ENCODE measurements around the gene RPRD2. TPM values are rescaled to one million over a fixed set of nuclear protein-coding genes. Genes with fewer than 3 reads are reported as not detected.
A peak's percentile ranks its signal among the peaks of the same experiment; 100 is the strongest.

The RPRD2 gene
- total RNA-seq, 1 experiment from 2014 or later, result 7.1 TPM

DNA sequence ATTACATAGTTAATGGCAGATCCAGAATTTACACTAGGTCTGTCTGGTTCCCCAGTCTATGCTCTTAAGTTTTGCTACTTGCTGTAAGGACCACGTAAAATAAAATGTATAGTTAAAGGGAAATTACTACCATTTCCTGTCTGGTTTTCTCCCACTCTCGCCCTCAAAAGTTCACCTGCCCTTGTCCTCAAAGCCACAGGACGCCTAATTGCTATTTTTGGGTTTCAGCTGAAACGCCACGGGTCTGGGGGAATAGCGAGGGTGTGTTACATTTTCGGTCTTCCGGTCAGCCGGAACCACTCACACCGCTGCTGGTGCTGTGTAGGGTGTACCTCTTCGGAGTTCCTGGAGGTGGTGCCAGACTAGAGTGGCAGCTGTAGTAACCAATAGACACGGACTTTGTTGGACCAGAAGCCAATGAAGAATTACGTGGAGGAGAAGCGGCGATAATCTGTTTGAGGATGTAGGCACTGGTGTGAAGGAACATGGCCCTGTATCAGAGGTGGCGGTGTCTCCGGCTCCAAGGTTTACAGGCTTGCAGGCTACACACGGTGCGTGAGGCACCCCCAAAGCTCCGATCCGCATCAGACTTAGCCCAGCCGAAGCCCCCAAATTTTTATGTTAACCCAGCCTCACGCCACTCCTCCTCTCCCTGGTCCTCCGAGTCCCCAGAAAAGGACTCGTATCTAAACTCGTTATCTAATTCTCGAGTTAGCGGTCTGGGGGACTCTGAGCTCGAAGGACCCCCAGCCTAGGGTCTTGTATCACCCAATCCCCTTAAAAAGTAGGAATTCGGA lies 123.2 kb downstream of the RPRD2 start, which contains the start of gene TARS2:
TSS of gene TARS2 (plus strand) at position 454 of the 797 bp plus-strand sequence. CDS start at position 486, 32 bp downstream.
- in situ Hi-C loops (cut with HindIII; ENCODE audit: low pct_unique_long_range_greater_than_20kb, low sequenced_read_pairs), result no loop called here
- DNase-seq (ENCODE audit: low read depth, low spot score), result peak; percentile 100

DNA sequence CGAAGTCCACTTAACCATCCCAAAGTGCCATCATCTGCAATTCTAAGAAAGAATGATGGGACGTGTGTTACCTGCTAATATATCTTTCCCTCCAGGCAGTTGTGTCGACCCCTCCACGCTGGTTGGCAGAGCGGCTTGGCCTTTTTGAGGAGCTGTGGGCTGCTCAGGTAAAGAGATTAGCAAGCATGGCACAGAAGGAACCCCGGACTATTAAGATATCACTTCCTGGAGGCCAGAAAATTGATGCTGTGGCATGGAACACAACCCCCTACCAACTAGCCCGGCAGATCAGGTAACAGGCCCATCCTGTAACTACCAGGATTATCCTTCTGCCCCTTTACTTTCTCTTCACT lies 123.8 kb downstream of the RPRD2 start:
- DNase-seq (ENCODE audit: low read depth, low spot score), result no peak
- in situ Hi-C loops (cut with HindIII; ENCODE audit: low pct_unique_long_range_greater_than_20kb, low sequenced_read_pairs), result no loop called here

- DNase-seq (ENCODE audit: low read depth, low spot score), result no peak
- in situ Hi-C loops (cut with HindIII; ENCODE audit: low pct_unique_long_range_greater_than_20kb, low sequenced_read_pairs), result no loop called here
These were observed 129.2 kb downstream of the RPRD2 start for GRCh38 chr1:150493175-150493574.

- DNase-seq (ENCODE audit: low read depth, low spot score), result no peak
- in situ Hi-C loops (cut with HindIII; ENCODE audit: low pct_unique_long_range_greater_than_20kb, low sequenced_read_pairs), result no loop called here
These were observed 134.4 kb downstream of the RPRD2 start for GRCh38 chr1:150498342-150498741.

DNA sequence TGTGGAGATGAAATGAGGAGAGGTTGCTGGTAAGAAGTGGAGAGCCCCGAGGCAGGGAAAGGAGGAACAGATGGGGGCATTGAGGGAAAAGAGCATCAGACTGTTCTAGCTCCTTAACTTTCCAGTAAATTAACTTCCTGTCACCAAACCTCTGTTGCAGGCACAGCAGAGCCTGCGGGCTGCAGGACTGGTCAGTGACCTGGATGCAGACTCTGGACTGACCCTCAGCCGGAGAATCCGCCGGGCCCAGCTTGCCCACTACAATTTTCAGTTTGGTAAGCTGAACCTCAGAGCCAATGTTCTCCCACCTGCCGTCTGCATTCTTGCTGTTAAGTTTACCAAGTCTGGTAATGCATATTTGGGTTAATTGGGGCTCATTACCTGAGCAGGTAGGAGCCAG lies 141.5 kb downstream of the RPRD2 start:
- in situ Hi-C loops (cut with HindIII; ENCODE audit: low pct_unique_long_range_greater_than_20kb, low sequenced_read_pairs), result no loop called here
- DNase-seq (ENCODE audit: low read depth, low spot score), result no peak

GRCh38 chr1:150507912-150508864 lies 144.2 kb downstream of the RPRD2 start, which contains the start of gene ECM1:
ECM1 (plus strand) TSS chr1:150508109; CDS start chr1:150508210, 101 bp downstream.
- in situ Hi-C loops (cut with HindIII; ENCODE audit: low pct_unique_long_range_greater_than_20kb, low sequenced_read_pairs), result no loop called here
- DNase-seq (ENCODE audit: low read depth, low spot score), result peak; percentile 91

DNA sequence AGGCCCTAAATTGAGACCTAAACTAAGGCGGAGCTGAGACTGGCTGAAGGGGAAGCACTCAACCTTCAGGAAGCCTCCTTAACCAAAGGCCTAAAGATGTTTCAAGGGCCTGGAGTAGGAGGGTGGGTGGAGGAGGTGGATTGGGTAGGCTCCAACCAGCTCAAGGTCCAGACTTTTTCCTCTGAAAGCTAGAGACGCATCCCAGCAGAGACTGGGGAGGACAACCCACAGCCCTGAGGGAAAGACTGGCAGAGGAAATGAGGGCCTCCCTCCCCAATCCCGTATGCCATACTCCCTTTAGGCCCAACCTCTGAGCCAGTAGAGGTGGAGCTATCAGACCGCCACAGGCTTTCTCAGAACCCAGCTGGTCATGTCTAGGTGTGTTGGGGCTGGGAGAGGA lies 145.0 kb downstream of the RPRD2 start:
- no peak for DNase-seq (ENCODE audit: low read depth, low spot score)
- in situ Hi-C loops (cut with HindIII; ENCODE audit: low pct_unique_long_range_greater_than_20kb, low sequenced_read_pairs), result no loop called here

DNA sequence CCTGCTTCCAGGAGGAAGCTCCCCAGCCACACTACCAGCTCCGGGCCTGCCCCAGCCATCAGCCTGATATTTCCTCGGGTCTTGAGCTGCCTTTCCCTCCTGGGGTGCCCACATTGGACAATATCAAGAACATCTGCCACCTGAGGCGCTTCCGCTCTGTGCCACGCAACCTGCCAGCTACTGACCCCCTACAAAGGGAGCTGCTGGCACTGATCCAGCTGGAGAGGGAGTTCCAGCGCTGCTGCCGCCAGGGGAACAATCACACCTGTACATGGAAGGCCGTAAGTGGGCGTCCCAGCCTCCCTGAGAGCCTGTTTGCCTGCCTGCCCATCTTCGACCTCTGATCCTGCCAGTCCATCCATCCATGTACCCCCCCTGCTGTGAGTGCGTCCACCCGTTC lies 147.6 kb downstream of the RPRD2 start:
- in situ Hi-C loops (cut with HindIII; ENCODE audit: low pct_unique_long_range_greater_than_20kb, low sequenced_read_pairs), result no loop called here
- DNase-seq (ENCODE audit: low read depth, low spot score), result no peak

DNA sequence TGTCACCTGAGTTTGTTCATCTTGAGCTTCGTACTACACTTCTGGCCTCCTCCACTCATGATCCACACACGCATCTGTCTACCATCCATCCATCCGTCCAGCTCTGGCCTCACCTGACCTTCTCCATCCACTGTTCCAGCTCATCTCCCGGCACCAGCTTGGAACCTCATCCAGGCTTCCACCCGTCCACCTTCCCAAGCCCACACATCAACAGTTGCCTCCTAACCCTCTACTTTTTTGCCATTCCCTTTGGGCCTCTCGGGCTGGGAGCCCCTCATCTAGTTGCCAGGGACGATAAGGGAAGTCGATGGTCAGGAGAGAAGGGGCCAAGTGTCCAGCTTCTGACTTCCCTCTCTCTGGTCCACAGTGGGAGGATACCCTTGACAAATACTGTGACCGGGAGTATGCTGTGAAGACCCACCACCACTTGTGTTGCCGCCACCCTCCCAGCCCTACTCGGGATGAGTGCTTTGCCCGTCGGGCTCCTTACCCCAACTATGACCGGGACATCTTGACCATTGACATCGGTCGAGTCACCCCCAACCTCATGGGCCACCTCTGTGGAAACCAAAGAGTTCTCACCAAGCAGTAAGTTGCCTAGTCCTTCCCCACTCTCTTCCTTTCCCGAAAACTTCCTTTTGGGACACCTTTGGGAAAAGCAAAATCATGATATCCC lies 148.2 kb downstream of the RPRD2 start:
- in situ Hi-C loops (cut with HindIII; ENCODE audit: low pct_unique_long_range_greater_than_20kb, low sequenced_read_pairs), result no loop called here

GRCh38 chr1:150512846-150513245 lies 148.9 kb downstream of the RPRD2 start:
- DNase-seq (ENCODE audit: low read depth, low spot score), result no peak
- in situ Hi-C loops (cut with HindIII; ENCODE audit: low pct_unique_long_range_greater_than_20kb, low sequenced_read_pairs), result no loop called here

More for the DNA sequence above, 148.2 kb downstream of the RPRD2 start:
- no peak for DNase-seq (ENCODE audit: low read depth, low spot score)

DNA sequence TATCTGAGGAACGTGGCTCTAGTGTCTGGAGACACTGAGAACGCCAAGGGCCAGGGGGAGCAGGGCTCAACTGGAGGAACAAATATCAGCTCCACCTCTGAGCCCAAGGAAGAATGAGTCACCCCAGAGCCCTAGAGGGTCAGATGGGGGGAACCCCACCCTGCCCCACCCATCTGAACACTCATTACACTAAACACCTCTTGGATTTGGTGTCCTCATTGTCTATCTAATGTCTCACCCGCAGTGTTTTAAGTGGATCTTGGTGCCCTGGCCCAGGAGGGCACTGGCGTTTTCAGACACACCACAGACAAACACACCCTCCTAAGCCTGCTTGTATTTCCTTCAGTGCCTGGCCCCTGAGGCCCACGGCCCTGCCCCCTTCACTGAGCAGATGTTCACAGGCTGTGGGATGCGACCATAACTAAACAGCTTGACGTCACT lies 149.4 kb downstream of the RPRD2 start:
- no peak for DNase-seq (ENCODE audit: low read depth, low spot score)
- in situ Hi-C loops (cut with HindIII; ENCODE audit: low pct_unique_long_range_greater_than_20kb, low sequenced_read_pairs), result no loop called here

GRCh38 chr1:150514260-150514659 lies 150.3 kb downstream of the RPRD2 start:
- no peak for DNase-seq (ENCODE audit: low read depth, low spot score)
- in situ Hi-C loops (cut with HindIII; ENCODE audit: low pct_unique_long_range_greater_than_20kb, low sequenced_read_pairs), result no loop called here

- in situ Hi-C loops (cut with HindIII; ENCODE audit: low pct_unique_long_range_greater_than_20kb, low sequenced_read_pairs), result no loop called here
These were observed 151.0 kb downstream of the RPRD2 start for GRCh38 chr1:150514913-150515327.

DNA sequence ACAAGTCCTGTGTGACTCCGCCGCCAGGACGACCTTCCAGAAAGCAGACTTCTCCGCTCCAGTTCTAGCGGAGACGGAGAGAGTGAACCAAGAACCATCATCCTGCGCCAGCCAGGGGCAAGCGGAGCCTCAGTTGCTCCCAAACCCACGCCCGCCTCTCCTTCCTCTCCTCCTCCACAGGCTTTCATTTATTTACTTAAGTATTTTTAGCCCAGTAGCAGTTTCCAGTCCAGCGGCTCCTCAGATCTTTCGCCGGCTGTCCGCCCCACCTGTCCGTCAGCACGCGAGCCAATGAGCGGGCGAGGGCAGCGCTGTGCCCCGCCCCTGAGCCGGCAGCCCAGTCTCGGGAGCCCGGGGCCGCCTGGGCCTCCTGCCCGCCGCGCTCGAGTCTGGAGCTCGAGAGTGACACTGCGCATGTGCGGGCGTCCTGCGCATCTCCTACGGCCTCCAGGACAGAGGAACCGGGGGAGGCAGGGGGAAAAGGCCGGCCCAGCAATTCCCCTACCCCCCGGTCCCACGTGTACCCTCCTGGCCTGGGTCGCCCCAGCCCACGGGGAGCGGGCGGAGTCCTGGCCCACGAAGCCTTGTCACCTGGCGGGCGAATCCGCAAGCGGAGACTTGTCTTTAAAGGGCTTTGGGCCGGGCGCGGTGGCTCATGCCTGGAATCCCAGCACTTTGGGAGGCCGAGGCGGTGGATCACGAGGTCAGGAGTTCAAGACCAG lies 151.5 kb downstream of the RPRD2 start, which contains the start of gene FALEC:
TSS of gene FALEC (plus strand) at position 425 of the 722 bp plus-strand sequence.
- DNase-seq (ENCODE audit: low read depth, low spot score), result peak; percentile 97
- in situ Hi-C loops (cut with HindIII; ENCODE audit: low pct_unique_long_range_greater_than_20kb, low sequenced_read_pairs), result no loop called here

More at GRCh38 chr1:150514913-150515327, 151.0 kb downstream of the RPRD2 start:
- DNase-seq (ENCODE audit: low read depth, low spot score), result no peak

DNA sequence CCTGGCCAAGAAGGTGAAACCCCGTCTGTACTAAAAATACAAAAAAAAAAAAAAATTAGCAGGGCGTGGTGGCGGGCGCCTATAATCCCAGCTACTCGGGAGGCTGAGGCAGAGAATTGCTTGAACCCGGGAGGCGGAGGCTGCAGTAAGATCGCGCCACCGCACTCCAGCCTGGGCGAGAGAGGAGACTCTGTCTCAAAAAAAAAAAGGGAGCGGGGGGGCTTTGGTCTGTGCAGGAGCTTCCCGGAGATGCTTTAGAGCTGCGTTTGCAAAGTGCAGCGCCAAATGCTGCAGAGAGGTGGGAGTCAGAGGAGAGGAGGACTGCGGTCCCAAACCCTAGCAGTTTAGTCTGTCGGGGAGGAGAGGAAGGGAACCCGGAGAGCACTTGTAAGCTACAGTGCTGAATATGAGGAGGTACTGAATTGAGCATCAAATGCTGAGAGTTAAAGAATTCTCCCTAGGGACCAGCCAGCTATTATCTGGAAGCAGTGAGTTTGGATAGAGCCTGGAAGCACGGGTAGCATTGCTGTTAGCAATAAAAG lies 152.2 kb downstream of the RPRD2 start:
- in situ Hi-C loops (cut with HindIII; ENCODE audit: low pct_unique_long_range_greater_than_20kb, low sequenced_read_pairs), result no loop called here
- DNase-seq (ENCODE audit: low read depth, low spot score), result peak; percentile 17

DNA sequence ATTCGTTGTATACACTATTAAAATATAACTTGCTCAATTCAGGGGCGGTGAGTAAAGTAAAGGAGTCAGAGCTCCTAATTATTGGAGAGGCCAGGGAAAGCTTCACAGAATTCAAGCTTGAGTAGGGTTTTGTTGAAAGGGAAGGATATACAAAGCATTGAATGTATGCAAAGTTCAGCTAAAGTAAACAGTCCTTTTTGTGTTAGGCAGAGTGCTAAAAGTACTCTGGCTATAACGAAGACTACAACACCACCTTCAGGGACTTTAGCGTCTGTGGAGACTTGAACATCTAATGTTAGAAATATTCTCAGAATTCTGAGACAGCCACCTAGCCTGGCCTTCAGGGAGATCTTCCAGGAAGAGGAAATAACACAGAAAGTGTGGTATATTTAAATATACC lies 152.7 kb downstream of the RPRD2 start:
- in situ Hi-C loops (cut with HindIII; ENCODE audit: low pct_unique_long_range_greater_than_20kb, low sequenced_read_pairs), result no loop called here
- DNase-seq (ENCODE audit: low read depth, low spot score), result no peak

Measured in SK-MEL-5 (cell line).